OCI-LY1 (cell line): ENCODE measurements around the gene CLEC5A.

Source experiments
- H2AFZ ChIP-seq: fragments of 200-600 bp; sonication (generic), shearing (Covaris generic); 2 replicates; pipeline ENCODE4 v1.6.0; 2014; ENCODE audit warnings: antibody characterized with exemption, mild to moderate bottlenecking, low read length
- H3F3A ChIP-seq: fragments of 200-600 bp; sonication (generic), shearing (Covaris generic); 2 replicates; pipeline ENCODE4 v1.6.0; 2014; ENCODE audit warnings: mild to moderate bottlenecking, antibody characterized with exemption, low read length, moderate library complexity; ENCODE audit not compliant: insufficient read depth
- H3K27ac ChIP-seq: fragments of 200-600 bp; sonication (generic); 2 replicates; pipeline ENCODE4 v1.5.1; 2014; ENCODE audit warnings: low read length, mixed run types, mild to moderate bottlenecking, low read depth; ENCODE audit not compliant: poor library complexity, severe bottlenecking
- H3K27me3 ChIP-seq: fragments of 200-600 bp; sonication (generic); 2 replicates; pipeline ENCODE4 v1.6.0; 2014; ENCODE audit warnings: antibody characterized with exemption, mild to moderate bottlenecking, low read length, moderate library complexity; ENCODE audit not compliant: insufficient read depth
- H3K36me3 ChIP-seq: fragments of 200-600 bp; sonication (generic); 2 replicates; pipeline ENCODE4 v1.6.1; 2014; ENCODE audit warnings: mild to moderate bottlenecking, antibody characterized with exemption, low read length, moderate library complexity, mixed read lengths; ENCODE audit not compliant: insufficient read depth
- H3K4me1 ChIP-seq: fragments of 200-600 bp; sonication (generic); 2 replicates; pipeline ENCODE4 v1.5.1; 2014; ENCODE audit warnings: mild to moderate bottlenecking, low read length, moderate library complexity; ENCODE audit not compliant: insufficient read depth, severe bottlenecking
- H3K4me2 ChIP-seq: fragments of 200-600 bp; sonication (generic), shearing (Covaris generic); 2 replicates; pipeline ENCODE4 v1.6.1; 2014; ENCODE audit warnings: low read length
- H3K4me3 ChIP-seq: fragments of 200-600 bp; sonication (generic); 2 replicates; pipeline ENCODE4 v1.5.1; 2014; ENCODE audit warnings: low read length, low read depth, mild to moderate bottlenecking, mixed read lengths; ENCODE audit not compliant: poor library complexity, severe bottlenecking
- H3K79me2 ChIP-seq: fragments of 200-600 bp; shearing (Covaris generic); 2 replicates; pipeline ENCODE4 v1.6.1; 2016; ENCODE audit warnings: mixed run types, low read length, mixed read lengths; ENCODE audit not compliant: insufficient read depth
- H3K9ac ChIP-seq: fragments of 200-600 bp; sonication (generic), shearing (Covaris generic); 2 replicates; pipeline ENCODE4 v1.6.1; 2014; ENCODE audit warnings: mild to moderate bottlenecking, low read length, mixed read lengths
- H3K9me2 ChIP-seq: fragments of 200-600 bp; sonication (generic), shearing (Covaris generic); 2 replicates; pipeline ENCODE4 v1.6.1; 2014; ENCODE audit warnings: low read depth, mild to moderate bottlenecking, low read length, mixed read lengths
- H3K9me3 ChIP-seq: fragments of 200-600 bp; shearing (Covaris generic); 2 replicates; pipeline ENCODE4 v1.6.1; 2014; ENCODE audit warnings: low read length, mixed read lengths
- H4K20me1 ChIP-seq: fragments of 200-600 bp; sonication (generic), shearing (Covaris generic); 2 replicates; pipeline ENCODE4 v1.6.0; 2016; ENCODE audit warnings: mild to moderate bottlenecking, low read length; ENCODE audit not compliant: insufficient read depth
- CTCF ChIP-seq: fragments of 200-600 bp; sonication (generic), shearing (Covaris generic); IDR thresholded peaks from 2 replicates; pipeline ENCODE4 v1.5.1; 2017; ENCODE audit warnings: mild to moderate bottlenecking, antibody characterized with exemption, low read length, moderate library complexity, mixed read lengths
- EZH2 ChIP-seq: fragments of 200-600 bp; sonication (generic), shearing (Covaris generic); IDR thresholded peaks from 2 replicates; pipeline ENCODE4 v1.8.0; 2017; ENCODE audit warnings: borderline replicate concordance, mixed run types, mild to moderate bottlenecking, antibody characterized with exemption, low read length, moderate library complexity, mixed read lengths

Gene CLEC5A

GRCh38 chr7:141949021-141949420 is 2.2 kb upstream of the CLEC5A start:
- no peaks in the 10 kb centered on the region for H3K79me2 ChIP-seq
- no peaks in the 10 kb centered on the region for H3K9me2 ChIP-seq
- H3K27ac ChIP-seq = no peak overlapping the region
- no peak overlapping the region for H3K9ac ChIP-seq
- no peaks in the 10 kb centered on the region; the same call in 1 of the 2 replicates for H3K27me3 ChIP-seq
- H3K36me3 ChIP-seq = no peaks in the 10 kb centered on the region
- no peaks in the 10 kb centered on the region for H3F3A ChIP-seq
- TF ChIP-seq EZH2 (no peak), CTCF (no peak)
- H3K9me3 ChIP-seq = no peaks in the 10 kb centered on the region
- no peak overlapping the region for H3K4me2 ChIP-seq
- H4K20me1 ChIP-seq = no peaks in the 10 kb centered on the region
- no peaks in the 10 kb centered on the region for H3K4me1 ChIP-seq
- no peak overlapping the region for H2AFZ ChIP-seq
- H3K4me3 ChIP-seq = no peak overlapping the region

- Histone ChIP-seq H3F3A (no peaks in the 10 kb centered on the region), H3K27ac (no peak overlapping the region), H3K4me3 (no peak overlapping the region), H3K27me3 (no peaks in the 10 kb centered on the region; the same call in 1 of the 2 replicates), H3K36me3 (no peaks in the 10 kb centered on the region), H3K9ac (no peak overlapping the region), H4K20me1 (no peaks in the 10 kb centered on the region), H3K9me2 (no peaks in the 10 kb centered on the region), H3K4me1 (no peaks in the 10 kb centered on the region), H2AFZ (no peak overlapping the region), H3K9me3 (0 out of 2 replicates have a peak, but pooled peaks cover 5% of the 10 kb centered on the region), H3K4me2 (no peak overlapping the region), H3K79me2 (no peaks in the 10 kb centered on the region)
- no peak for TF ChIP-seq CTCF
- no peak for TF ChIP-seq EZH2
These were observed 1.4 kb downstream of the CLEC5A start for GRCh38 chr7:141945356-141945755.

DNA sequence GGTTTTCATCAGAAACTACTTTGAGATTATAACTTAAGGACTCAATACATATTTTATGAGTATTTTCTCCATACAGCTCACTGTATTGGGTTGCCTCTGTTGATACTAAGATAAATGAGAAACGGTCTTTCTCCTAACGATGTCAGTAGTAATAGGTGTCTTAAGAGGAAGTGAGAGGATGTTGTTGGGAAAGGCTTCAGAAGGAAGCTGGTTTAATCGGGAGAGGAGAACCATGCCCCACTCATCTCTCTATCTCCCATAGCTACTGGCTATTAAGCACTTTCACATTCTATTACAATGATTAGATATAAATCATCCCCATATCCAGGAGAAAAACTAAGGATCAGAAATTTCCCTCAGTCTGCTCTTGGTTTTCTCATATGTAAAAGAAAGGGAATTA is 2.0 kb downstream of the CLEC5A start:
- Histone ChIP-seq H3K27ac (no peak overlapping the region), H3K9me2 (no peaks in the 10 kb centered on the region), H4K20me1 (no peaks in the 10 kb centered on the region), H3K9ac (no peak overlapping the region), H2AFZ (no peak overlapping the region), H3F3A (no peaks in the 10 kb centered on the region), H3K4me3 (no peak overlapping the region), H3K79me2 (no peaks in the 10 kb centered on the region), H3K9me3 (0 out of 2 replicates have a peak, but pooled peaks cover 5% of the 10 kb centered on the region), H3K36me3 (no peaks in the 10 kb centered on the region), H3K4me1 (no peaks in the 10 kb centered on the region), H3K27me3 (no peaks in the 10 kb centered on the region; the same call in 1 of the 2 replicates), H3K4me2 (no peak overlapping the region)
- TF ChIP-seq EZH2 = no peak
- TF ChIP-seq CTCF = no peak
